K562 (cell line): Measurements from ENCODE around the gene CBFA2T2. TPM values are rescaled to one million over a fixed set of nuclear protein-coding genes. Genes with fewer than 3 reads are reported as not detected.

ENCODE experiments used
- ASH1L ChIP-seq: fragments of 450-650 bp; IDR thresholded peaks from 2 replicates; pipeline ENCODE4 v1.6.1; 2018; ENCODE audit warnings: borderline replicate concordance, mild to moderate bottlenecking, low read depth; ENCODE audit not compliant: partially characterized antibody
- ERF ChIP-seq: fragments of 450-650 bp; formaldehyde crosslinking; IDR thresholded peaks from 2 replicates; pipeline ENCODE4 v1.4.0; 2020; ENCODE audit warnings: mild to moderate bottlenecking, mixed read lengths
- HDAC3 ChIP-seq: fragments of 450-650 bp; IDR thresholded peaks from 2 replicates; pipeline ENCODE4 v1.6.1; 2018; ENCODE audit warnings: borderline replicate concordance, mild to moderate bottlenecking, moderate library complexity; ENCODE audit not compliant: partially characterized antibody
- MAFG ChIP-seq: fragments of 450-650 bp; conservative IDR thresholded peaks from 2 replicates; pipeline ENCODE4 v1.6.1; 2016; ENCODE audit warnings: missing genetic modification characterization, missing compliant biosample characterization
- NFXL1 ChIP-seq: fragments of 450-650 bp; formaldehyde crosslinking; IDR thresholded peaks from 2 replicates; pipeline ENCODE4 v1.4.0; 2021; ENCODE audit warnings: mild to moderate bottlenecking
- TAF15 ChIP-seq: fragments of 200-400 bp; formaldehyde crosslinking; IDR thresholded peaks from 2 replicates; pipeline ENCODE4 v1.6.1; 2017; ENCODE audit warnings: mild to moderate bottlenecking, low read depth, low read length, moderate library complexity
- ZNF3 ChIP-seq: fragments of 250-450 bp; sonication (Bioruptor Pico); IDR thresholded peaks from 2 replicates; pipeline ENCODE4 v1.5.0; 2021; ENCODE audit warnings: mild to moderate bottlenecking, moderate library complexity
- ZNF785 ChIP-seq: fragments of 250-450 bp; sonication (Bioruptor Pico); IDR thresholded peaks from 2 replicates; pipeline ENCODE4 v1.4.0; 2020; ENCODE audit warnings: mild to moderate bottlenecking
- ZNF830 ChIP-seq: fragments of 250-450 bp; sonication (Bioruptor Pico); IDR thresholded peaks from 2 replicates; pipeline ENCODE4 v1.5.0; 2021; ENCODE audit warnings: mild to moderate bottlenecking
- polyA plus RNA-seq, 8 experiments: library from polyadenylated mRNA; depleted of rRNA in 4 of 8; stranded (reverse) in 5 of 8; unstranded in 3 of 8; fragments of >200 nt; fragmentation: Nextera tagmentation in 2 of 8; fragmentation: Illumina TruSeq in 1 of 8; extraction: Ambion mirVana in 2 of 8; extraction: Trizol in 1 of 8; gene quantifications; 2 replicates each; pipeline versions ENCODE4 v1.2.1 to v1.2.3, GENCODE V29; 2011 to 2014; ENCODE audit warnings: inconsistent platforms in 1 of 8, missing spikeins in 1 of 8
- total RNA-seq, 7 experiments: library from RNA; depleted of rRNA in 6 of 7; stranded (reverse); fragments of >200 nt in 6 of 7; fragmentation: Illumina TruSeq in 2 of 7; extraction: Trizol in 2 of 7; gene quantifications; 2 replicates each; pipeline versions ENCODE4 v1.2.1 to v1.2.3, GENCODE V29; 2011 to 2021; ENCODE audit warnings: low replicate concordance in 1 of 7
- TF ChIP-seq, protein P1 (sequence below): fragments of 250-450 bp; sonication (Bioruptor Pico); IDR thresholded peaks from 2 replicates; pipeline ENCODE4 v1.4.0; 2020
- TF ChIP-seq, protein P2 (sequence below): sonication (generic); formaldehyde crosslinking; IDR thresholded peaks from 2 replicates; pipeline ENCODE4 v1.8.1; 2023; ENCODE audit warnings: mild to moderate bottlenecking, missing genetic modification reagents, moderate library complexity
- TF ChIP-seq, protein P3 (sequence below), 2 experiments: fragments of 450-650 bp; IDR thresholded peaks; 2 replicates each; pipeline ENCODE4 v1.6.1; 2016; ENCODE audit warnings: mild to moderate bottlenecking in 2 of 2, borderline replicate concordance in 1 of 2, low read depth in 1 of 2, moderate library complexity in 1 of 2

CBFA2T2 gene
- total and polyA plus RNA-seq, 9 of the 15 experiments (the other 6 are each of a cell fraction or from before 2014, with no cell fraction given) = 0.27 to 9.6 (median 5.8) TPM

DNA sequence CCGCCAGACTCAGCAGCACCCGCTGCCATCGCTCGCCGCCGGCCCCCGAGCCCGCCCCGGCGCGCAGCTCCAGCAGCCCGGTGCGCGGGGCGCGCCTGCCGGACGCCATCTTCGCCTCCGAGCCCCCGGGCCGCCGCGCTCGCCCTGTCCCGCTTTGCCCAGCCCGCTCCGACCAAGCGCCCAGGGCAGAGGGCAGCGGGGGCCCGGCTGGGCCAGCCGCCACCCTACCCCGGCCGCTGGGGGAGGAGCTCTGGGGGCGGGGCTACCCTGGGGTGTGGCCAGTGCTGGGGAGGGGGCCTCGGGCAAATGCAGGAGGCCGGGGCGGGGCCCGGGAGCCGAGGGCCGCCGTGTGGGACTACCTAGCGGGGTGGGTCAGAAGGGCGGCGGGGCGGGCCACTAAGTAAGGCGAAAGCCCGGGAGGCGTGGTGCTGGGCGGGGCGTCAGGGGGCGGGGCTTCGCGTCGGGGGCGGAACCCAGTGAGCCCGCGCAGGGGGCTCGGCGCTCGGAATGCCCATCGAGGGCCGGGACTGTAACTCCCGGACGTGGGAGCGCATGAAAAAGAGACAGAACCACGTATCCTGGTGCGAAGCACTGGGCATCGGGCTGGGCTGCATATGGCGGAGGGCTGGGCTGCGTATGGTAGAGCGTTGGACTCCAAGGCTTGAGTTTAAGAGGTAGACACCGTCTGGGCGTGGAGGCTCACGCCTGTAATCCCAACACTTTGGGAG, 46.2 kb upstream of the CBFA2T2 start, which contains the start of gene SNTA1 (continued):
- TF ChIP-seq, protein P1, sequence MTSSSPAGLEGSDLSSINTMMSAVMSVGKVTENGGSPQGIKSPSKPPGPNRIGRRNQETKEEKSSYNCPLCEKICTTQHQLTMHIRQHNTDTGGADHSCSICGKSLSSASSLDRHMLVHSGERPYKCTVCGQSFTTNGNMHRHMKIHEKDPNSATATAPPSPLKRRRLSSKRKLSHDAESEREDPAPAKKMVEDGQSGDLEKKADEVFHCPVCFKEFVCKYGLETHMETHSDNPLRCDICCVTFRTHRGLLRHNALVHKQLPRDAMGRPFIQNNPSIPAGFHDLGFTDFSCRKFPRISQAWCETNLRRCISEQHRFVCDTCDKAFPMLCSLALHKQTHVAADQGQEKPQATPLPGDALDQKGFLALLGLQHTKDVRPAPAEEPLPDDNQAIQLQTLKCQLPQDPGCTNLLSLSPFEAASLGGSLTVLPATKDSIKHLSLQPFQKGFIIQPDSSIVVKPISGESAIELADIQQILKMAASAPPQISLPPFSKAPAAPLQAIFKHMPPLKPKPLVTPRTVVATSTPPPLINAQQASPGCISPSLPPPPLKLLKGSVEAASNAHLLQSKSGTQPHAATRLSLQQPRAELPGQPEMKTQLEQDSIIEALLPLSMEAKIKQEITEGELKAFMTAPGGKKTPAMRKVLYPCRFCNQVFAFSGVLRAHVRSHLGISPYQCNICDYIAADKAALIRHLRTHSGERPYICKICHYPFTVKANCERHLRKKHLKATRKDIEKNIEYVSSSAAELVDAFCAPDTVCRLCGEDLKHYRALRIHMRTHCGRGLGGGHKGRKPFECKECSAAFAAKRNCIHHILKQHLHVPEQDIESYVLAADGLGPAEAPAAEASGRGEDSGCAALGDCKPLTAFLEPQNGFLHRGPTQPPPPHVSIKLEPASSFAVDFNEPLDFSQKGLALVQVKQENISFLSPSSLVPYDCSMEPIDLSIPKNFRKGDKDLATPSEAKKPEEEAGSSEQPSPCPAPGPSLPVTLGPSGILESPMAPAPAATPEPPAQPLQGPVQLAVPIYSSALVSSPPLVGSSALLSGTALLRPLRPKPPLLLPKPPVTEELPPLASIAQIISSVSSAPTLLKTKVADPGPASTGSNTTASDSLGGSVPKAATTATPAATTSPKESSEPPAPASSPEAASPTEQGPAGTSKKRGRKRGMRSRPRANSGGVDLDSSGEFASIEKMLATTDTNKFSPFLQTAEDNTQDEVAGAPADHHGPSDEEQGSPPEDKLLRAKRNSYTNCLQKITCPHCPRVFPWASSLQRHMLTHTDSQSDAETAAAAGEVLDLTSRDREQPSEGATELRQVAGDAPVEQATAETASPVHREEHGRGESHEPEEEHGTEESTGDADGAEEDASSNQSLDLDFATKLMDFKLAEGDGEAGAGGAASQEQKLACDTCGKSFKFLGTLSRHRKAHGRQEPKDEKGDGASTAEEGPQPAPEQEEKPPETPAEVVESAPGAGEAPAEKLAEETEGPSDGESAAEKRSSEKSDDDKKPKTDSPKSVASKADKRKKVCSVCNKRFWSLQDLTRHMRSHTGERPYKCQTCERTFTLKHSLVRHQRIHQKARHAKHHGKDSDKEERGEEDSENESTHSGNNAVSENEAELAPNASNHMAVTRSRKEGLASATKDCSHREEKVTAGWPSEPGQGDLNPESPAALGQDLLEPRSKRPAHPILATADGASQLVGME (CRISPR knock-in tag) = no peak
- TF ChIP-seq ZNF3 (CRISPR knock-in tag) (no peak), HDAC3 (no peak), ERF (peak; percentile 63; the same call in 1 of the 2 replicates), NFXL1 (CRISPR knock-in tag) (no peak), MAFG (tag) (no peak), TAF15 (no peak), ZNF785 (no peak), ASH1L (no peak), ZNF830 (no peak)
- TF ChIP-seq, protein P2, sequence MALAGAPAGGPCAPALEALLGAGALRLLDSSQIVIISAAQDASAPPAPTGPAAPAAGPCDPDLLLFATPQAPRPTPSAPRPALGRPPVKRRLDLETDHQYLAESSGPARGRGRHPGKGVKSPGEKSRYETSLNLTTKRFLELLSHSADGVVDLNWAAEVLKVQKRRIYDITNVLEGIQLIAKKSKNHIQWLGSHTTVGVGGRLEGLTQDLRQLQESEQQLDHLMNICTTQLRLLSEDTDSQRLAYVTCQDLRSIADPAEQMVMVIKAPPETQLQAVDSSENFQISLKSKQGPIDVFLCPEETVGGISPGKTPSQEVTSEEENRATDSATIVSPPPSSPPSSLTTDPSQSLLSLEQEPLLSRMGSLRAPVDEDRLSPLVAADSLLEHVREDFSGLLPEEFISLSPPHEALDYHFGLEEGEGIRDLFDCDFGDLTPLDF (CRISPR knock-in tag) = no peak
- TF ChIP-seq, protein P3, sequence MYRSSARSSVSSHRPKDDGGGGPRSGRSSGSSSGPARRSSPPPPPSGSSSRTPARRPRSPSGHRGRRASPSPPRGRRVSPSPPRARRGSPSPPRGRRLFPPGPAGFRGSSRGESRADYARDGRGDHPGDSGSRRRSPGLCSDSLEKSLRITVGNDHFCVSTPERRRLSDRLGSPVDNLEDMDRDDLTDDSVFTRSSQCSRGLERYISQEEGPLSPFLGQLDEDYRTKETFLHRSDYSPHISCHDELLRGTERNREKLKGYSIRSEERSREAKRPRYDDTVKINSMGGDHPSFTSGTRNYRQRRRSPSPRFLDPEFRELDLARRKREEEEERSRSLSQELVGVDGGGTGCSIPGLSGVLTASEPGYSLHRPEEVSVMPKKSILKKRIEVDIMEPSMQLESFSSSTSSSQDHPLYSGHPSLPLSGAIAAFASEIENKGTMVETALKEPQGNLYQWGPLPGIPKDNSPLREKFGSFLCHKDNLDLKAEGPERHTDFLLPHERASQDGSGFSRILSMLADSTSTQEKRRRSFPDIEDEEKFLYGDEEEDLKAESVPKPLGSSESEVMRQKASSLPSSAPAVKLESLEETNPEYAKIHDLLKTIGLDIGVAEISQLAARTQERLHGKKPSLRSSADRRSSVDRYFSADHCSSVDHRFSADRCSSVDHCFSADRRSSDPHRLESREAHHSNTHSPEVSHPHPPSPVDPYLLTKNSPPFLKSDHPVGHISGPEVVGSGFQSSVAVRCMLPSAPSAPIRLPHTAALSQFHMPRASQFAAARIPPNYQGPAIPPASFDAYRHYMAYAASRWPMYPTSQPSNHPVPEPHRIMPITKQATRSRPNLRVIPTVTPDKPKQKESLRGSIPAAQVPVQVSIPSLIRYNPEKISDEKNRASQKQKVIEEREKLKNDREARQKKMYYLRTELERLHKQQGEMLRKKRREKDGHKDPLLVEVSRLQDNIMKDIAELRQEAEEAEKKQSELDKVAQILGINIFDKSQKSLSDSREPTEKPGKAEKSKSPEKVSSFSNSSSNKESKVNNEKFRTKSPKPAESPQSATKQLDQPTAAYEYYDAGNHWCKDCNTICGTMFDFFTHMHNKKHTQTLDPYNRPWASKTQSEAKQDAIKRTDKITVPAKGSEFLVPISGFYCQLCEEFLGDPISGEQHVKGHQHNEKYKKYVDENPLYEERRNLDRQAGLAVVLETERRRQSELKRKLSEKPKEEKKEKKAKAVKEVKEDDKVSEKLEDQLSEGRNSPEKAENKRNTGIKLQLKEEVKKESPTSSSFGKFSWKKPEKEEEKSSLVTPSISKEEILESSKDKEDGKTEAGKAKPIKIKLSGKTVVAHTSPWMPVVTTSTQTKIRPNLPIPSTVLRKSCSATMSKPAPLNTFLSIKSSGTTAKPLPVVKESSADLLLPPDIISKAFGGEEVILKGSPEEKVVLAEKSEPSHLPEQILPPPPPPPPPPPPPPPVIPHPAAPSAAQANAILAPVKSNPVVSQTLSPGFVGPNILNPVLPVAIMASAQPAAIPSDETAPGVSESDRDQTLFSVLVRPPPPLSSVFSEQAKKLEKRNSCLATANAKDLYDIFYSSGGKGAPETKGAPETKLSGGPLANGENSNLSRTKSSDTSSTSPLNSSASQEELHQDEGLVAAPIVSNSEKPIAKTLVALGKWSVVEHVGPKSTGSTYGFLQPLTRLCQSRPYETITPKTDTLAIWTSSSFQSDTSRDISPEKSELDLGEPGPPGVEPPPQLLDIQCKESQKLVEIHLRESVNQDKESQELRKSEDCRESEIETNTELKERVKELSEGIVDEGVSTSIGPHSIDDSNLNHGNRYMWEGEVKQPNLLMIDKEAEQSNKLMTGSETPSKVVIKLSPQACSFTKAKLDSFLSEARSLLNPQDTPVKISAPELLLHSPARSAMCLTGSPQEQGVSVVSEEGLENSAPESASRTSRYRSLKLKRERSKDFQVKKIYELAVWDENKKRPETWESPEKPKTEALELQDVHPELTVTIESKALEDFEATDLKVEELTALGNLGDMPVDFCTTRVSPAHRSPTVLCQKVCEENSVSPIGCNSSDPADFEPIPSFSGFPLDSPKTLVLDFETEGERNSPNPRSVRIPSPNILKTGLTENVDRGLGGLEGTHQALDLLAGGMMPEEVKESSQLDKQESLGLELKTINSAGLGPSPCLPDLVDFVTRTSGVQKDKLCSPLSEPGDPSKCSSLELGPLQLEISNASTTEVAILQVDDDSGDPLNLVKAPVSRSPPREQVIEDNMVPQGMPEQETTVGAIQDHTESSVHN (IDR thresholded peaks at IDR 0.05; ENCODE audit: borderline replicate concordance in 1 of 2, low read depth in 1 of 2) = no peak
